NCI-H128 (cell line): Measurements from ENCODE around the gene SRGAP3.

ENCODE experiments used
- DNase-seq: peaks from one replicate; lab custom pipeline; 2025; ENCODE audit not compliant: unreplicated experiment; lab: John Stamatoyannopoulos, UW

SRGAP3 gene

GRCh38 chr3:9180764-9181117, 68.7 kb downstream of the SRGAP3 start:
- no peak for DNase-seq

GRCh38 chr3:9179826-9180763, 69.4 kb downstream of the SRGAP3 start:
- no peak for DNase-seq

DNA sequence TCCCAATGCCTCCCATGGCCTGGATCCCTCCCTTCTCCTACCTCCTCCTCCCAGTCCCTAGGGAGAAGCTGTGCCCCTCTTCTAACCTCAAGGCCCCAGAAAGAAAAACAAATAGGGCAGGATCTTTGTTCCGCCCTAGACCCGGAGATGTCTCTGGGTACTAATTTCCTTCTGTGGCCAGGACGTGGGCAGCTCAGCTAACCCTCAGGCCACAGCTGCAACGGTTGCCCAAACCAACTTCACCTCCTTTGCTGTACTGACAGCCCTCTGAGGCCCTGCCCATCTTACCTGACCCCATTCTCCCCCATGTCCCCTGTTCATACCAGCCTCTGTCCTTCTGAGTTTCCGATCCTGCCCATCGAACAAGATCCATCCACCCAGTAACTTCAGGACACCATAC, 70.7 kb downstream of the SRGAP3 start:
- no peak for DNase-seq

GRCh38 chr3:9175421-9175820, 74.0 kb downstream of the SRGAP3 start:
- no peak for DNase-seq

GRCh38 chr3:9173445-9173844, 76.0 kb downstream of the SRGAP3 start:
- DNase-seq, result no peak

GRCh38 chr3:9172851-9173321, 76.6 kb downstream of the SRGAP3 start:
- DNase-seq, result no peak

DNA sequence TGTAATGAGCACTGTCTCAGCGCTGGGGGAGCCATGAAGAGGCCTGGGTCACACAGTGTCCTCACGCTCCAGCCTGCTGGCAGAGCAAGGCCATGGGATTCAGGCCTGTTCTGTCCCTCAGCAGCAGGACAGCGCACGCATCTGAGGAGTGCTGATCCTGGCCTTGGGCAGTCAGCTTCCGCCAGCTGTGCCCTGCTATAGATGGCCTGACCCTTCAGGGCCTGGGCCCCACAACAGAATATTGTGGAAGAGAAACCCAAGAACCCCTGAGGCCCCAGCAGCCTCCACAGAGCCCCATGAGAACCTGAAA, 78.6 kb downstream of the SRGAP3 start:
- no peak for DNase-seq

DNA sequence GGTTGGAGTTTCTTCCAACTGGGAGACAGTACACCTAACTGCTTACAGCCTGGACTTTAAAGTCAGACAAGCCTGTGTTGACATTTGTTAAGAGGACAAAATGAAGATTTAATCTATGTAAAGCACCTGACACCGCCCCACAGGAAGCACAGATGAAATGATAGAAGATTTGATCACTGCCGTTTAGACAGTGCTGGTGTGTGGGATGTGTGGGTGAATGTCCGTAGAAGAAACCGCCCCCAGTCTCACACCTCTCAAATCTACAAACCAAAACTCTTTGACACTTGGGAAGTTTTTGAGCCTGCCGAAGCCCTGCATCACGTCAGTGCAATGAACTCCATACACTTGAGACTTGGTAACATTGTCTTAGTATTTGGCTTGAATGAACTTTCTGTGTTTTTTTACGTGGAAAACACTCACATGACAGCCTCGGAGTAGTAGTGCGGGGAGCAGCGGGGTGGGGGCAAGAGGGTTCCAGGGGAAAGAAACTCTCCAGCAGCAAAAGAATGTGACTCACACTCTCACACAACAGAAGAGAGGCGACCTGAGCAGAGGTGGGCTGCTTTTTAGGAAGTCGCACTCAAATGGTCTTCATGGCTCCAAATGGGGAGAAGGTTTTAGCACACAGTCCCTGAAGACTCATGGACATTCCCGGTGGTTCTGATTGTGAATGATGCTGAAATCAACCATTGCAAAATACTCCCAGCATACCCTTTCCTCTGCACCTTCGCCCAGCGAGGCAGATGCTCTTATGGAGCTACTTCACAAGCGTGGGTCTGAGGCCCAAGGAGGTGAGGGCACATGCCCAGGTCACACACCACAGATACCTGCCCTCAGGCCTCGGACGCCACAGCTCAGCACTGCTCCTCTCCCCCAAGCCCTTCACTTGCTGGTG, 79.2 kb downstream of the SRGAP3 start:
- no peak for DNase-seq

DNA sequence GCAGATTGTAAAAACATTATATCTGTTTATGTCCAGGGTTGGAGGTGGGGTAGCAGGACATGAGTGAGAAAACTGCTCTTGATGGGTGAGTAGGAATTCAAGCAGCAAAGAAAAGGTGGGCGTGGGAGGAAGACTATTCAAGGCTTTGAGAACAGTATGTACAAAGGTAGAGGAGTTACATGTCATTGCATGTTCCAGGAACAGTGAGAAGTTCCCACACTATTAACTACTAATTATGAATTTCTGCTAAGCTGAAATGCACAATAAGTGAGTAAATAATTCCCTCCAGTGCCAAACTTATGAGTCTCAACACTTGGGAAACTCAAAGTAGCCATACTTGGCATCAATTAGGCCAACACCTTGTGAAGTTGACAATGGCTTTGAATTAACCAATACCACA, 80.1 kb downstream of the SRGAP3 start:
- DNase-seq, result no peak

DNA sequence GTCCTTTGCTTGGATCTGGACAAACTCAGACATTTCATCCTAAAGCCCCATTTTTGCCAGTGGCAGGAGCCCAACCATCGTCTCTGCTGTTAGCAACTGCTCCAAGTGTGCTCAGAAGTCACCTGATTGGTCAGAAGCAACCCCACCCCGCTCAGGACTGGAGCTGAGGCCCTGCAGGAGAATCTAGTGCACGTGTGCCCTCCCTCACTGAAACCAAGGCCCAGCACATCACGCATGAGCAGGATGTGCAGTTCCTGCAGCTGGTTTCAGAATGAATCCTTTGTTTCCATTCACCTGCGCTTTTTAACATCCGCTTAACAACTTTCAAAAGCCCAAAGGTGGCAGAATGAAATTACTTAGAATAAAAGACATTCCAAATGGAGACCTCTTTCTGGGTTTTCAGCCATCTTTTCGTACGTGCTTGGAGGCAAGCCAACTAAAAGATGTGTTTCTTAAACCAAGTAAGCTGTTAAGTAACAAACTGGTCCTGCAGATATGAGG, 81.2 kb downstream of the SRGAP3 start:
- no peak for DNase-seq

DNA sequence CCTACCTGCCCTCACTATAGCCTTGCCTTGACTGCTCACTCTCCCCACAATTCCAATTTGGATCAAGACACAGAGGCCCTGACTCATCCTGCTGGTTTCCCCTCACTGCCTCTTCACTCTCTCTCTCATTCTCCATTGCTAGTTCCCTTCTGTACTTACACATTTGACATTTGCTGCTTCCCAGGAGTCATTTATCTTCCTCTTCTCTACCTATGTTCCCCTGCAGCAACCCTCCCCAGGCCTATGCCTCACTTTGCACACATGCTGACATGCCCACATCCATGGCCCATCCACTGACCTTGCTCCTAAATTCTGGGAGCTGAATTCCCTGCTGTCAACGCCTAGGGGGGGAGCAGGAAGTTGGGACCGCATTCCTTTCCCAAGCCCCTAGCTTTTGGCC, 82.2 kb downstream of the SRGAP3 start:
- DNase-seq, result no peak

DNA sequence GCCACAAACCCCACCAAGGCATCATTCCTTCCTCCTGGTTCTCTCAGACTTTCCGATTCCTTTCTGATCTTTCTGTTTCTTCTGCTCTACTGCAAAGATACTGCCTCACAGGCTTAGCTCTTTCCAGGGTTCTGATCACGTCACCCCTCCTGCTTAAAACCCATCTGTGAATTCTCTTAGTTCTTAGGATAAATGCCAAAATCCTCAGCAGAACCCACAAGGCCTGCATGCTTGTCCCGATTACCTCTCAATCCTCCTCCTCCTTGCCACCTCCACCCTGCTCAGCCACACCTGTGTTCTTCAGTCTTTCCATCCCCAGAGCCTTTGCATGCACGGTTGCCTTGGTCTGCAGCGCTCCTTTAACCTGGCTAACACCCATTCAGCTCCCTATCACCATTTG, 84.0 kb downstream of the SRGAP3 start:
- DNase-seq, result no peak

- DNase-seq, result no peak
Measured at GRCh38 chr3:9163289-9163688, 86.2 kb downstream of the SRGAP3 start.

DNA sequence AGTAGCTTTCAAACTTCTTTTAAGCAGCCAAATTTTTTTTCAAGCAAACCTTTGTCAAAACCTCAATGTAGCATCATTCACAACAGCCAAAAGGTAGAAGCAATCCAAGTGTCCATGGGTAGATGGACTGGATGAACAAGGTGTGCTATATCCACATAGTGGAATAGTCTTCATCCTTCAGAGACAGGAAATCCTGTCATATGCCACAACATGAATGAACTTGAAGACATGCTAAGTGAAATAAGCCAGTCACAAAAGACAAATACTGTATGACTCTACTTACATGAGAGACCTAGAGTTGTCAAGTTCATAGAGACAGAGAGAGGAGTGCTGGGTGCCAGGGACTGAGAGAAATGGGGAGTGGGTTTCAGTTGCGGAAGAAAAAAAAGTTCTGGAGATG, 87.6 kb downstream of the SRGAP3 start:
- DNase-seq, result no peak

DNA sequence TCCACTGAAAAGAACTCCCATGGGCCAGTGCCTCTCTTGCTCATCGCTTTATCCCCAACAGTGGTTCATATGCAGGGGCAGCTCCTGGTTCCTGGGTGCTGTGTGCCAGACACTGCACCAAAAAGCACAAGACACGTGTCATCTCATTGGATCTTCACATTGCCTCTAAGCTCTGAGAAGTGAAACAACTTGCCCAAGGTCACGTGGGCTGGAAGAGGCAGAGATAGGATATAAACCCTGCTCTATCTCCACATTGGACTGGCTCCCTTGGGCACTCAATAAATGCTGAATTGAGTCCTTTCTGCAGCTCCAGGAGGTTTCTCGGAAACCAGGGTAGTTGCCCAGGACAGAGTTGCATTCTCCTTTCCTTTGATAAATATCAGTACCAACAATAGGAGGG, 88.1 kb downstream of the SRGAP3 start:
- no peak for DNase-seq

DNA sequence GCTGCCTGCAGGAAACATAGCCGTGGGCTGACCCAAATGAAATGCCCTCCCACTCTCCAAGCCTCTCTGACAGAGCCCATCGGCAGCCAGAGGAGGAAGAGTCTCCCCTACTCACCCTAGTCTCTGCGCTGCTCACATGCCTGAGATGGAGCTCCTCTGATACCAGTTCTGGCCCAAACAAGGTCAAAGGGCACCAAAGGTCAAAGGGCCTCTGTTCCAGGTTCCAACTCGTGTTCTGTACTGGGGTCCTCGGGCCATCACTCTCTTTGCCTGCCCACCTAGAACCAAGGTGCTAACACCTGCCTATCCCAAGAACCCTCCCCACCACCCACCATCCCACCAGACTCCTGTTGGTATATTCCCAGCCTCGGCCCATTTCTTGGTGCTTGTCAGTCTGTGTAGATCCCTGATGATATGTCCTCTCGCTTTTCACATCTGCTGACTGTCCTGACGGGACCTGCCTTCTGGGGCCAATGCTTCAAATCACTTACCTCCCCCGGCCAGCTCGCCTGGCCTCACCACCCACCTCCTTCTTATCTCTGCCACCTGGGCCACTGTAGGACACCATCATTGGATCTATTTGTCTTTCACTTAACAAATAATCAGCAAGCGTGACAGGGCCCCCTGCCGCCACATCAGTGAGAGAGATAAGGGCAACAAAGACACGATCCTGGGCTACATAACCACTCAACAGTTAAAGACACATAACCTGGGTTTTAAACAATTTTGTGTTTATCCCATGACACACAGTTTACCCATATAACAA, 90.4 kb downstream of the SRGAP3 start:
- DNase-seq, result no peak

DNA sequence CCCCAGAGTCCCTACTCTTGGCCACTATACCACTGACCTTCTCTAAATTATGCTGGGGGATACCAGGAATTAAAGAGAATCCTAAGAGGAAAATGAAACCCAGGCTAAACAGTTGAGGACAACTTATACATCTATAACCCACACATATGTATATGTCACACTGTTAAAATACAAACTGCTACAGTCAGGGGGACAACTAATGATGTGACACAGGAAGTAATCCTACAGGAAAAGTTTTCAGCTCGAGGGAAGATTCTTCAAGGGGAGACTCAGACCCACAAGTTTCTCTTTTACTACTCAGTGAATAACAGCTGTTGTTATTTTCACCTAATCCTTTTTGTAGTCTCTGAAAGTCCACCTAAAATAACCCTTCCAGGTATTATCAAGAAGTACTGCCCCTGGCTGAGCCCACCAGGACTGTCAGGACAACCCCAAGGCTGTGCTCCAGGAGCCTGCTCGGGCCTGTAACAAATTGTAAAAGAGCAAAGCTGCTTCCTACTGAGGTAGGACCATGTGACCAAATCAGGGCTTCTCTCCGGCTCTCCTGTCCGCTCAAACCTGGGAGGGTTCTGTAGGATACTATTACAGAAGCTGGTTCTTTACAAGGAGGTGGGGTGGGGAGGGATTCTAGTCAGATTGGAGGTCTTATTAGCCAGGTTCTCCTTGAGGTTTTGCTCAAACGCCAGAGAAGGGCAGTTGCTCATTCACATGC, 91.6 kb downstream of the SRGAP3 start:
- no peak for DNase-seq

DNA sequence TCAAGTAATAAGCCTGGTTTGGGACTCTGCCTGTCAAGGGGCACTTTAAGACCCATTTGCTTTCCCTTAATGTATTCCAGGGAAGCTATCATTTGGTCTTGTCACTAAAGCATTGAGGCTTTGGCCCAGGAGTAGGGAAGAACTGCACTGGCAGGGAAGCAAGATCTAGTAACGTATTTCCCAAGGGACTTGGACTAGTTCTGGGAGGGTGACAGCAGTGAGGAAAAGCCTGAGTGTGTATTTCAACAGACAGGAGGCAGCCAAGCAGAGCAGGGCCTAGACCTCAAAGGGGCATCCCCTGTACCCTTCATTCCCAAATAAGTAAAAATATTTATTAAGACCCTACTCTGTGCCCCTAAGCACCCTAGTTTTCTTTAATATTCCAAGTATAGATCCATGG, 92.8 kb downstream of the SRGAP3 start:
- no peak for DNase-seq

DNA sequence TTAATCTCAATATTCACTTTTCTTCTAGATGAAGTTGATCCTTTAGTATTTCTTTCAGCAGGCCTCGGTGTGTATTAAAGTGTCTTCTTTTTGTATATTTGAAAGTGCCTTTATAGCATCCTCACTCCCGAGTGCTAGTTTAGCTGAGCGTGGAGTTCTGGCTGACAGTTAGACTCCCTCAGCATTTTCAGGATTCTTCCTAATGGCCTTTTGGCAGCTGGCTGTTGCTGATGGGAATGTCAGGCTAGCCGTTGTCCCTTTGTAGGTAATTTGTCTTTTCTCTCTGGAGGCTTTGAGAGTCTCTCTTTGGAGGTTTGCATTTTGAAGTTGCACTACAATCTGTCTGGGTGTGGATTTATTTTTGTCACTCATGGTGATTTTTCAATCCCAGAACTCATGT, 94.4 kb downstream of the SRGAP3 start:
- DNase-seq, result no peak

DNA sequence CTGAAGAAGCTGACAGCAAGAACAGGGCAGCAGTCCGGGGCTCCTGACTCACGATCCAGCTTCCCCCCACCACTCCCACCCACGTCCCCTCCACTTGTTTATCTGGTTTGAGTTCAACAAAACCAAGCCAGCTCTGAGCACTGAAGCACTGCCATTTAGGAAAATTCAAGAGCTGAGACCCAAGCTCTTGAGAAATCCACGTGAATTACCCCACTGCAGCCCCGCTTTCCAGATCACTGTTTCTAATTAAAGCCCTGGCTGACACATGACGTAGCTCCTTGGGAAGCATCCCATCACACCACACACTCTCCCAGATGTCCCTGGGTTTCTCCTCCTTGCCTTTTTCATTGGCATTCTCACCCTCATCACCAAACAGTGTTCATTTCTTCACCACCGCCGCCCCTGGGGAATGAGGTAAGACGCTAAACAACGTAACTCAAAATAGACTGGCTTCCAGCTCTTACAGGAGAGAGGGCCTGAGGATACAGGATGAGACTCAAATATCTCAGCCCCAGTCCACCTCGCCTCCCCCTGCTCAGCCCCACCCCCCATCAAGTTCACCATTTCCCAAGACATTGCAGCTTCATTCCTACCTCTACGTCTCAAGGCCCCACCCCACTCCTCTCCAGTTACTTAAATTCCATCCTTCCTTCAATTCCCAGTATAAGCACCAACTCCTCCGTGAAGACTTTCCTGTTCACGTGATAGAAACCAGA, 95.4 kb downstream of the SRGAP3 start:
- no peak for DNase-seq
